HEK293 (cell line): ENCODE measurements around the gene IFITM1.

Experiments used
- CTCF ChIA-PET: fragments of 350-600 bp; formaldehyde crosslinking; extraction: SDS; loops from one replicate; lab custom pipeline; 2021; ENCODE audit warnings: antibody characterized with exemption; lab: Yijun Ruan, JAX
- POLR2A ChIA-PET: fragments of 300-600 bp; formaldehyde crosslinking; extraction: SDS; loops from one replicate; lab custom pipeline; 2020; ENCODE audit warnings: antibody characterized with exemption, inconsistent platforms; lab: Yijun Ruan, JAX
- H3K27ac ChIP-seq: fragments of 200-500 bp; sonication (Bioruptor generic); 2 replicates; pipeline ENCODE4 v1.5.1; 2014; ENCODE audit warnings: low read depth, low read length, control low read depth, inconsistent platforms; ENCODE audit errors: extremely low read depth
- H3K36me3 ChIP-seq, 2 experiments: fragments of 200-500 bp in 1 of 2; sonication (Bioruptor generic) in 1 of 2; 1 replicate in 1 of 2; 2 replicates in 1 of 2; pipeline ENCODE4 v1.5.1; 2014 to 2017; ENCODE audit warnings: inconsistent platforms in 2 of 2, low read length in 2 of 2; ENCODE audit not compliant: control insufficient read depth in 2 of 2, insufficient read depth in 1 of 2
- H3K4me1 ChIP-seq: fragments of 200-500 bp; sonication (Bioruptor generic); 2 replicates; pipeline ENCODE4 v1.5.1; 2014; ENCODE audit warnings: mild to moderate bottlenecking, low read length, inconsistent platforms; ENCODE audit not compliant: control insufficient read depth, insufficient read depth
- H3K4me3 ChIP-seq: 2 replicates; pipeline ENCODE4 v1.5.1; 2011; ENCODE audit warnings: low read depth, mild to moderate bottlenecking, control low read depth, low read length, moderate library complexity
- H3K9me3 ChIP-seq: fragments of 200-500 bp; sonication (Bioruptor generic); 2 replicates; pipeline ENCODE4 v1.5.1; 2014; ENCODE audit warnings: low read depth, low read length, inconsistent platforms; ENCODE audit not compliant: control insufficient read depth, insufficient read depth
- GFI1B ChIP-seq: fragments of 450-650 bp; formaldehyde crosslinking; IDR thresholded peaks from 2 replicates; pipeline ENCODE4 v1.5.1; 2016; ENCODE audit warnings: missing biosample characterization, missing genetic modification characterization
- KLF7 ChIP-seq: fragments of 450-650 bp; formaldehyde crosslinking; IDR thresholded peaks from 2 replicates; pipeline ENCODE4 v1.5.1; 2016; ENCODE audit warnings: missing biosample characterization, missing genetic modification characterization, borderline replicate concordance
- MYNN ChIP-seq: fragments of 450-650 bp; formaldehyde crosslinking; IDR thresholded peaks from 2 replicates; pipeline ENCODE4 v1.5.1; 2016; ENCODE audit warnings: missing biosample characterization, missing genetic modification characterization, borderline replicate concordance
- PATZ1 ChIP-seq: fragments of 450-650 bp; formaldehyde crosslinking; IDR thresholded peaks from 2 replicates; pipeline ENCODE4 v1.5.1; 2016; ENCODE audit warnings: missing biosample characterization, missing genetic modification characterization
- REST ChIP-seq: fragments of 450-650 bp; formaldehyde crosslinking; IDR thresholded peaks from 2 replicates; pipeline ENCODE4 v1.5.1; 2016; ENCODE audit warnings: missing biosample characterization, missing genetic modification characterization
- SP3 ChIP-seq: fragments of 450-650 bp; formaldehyde crosslinking; IDR thresholded peaks from 2 replicates; pipeline ENCODE4 v1.5.1; 2016; ENCODE audit warnings: missing biosample characterization, missing genetic modification characterization
- WT1 ChIP-seq: fragments of 450-650 bp; formaldehyde crosslinking; IDR thresholded peaks from 2 replicates; pipeline ENCODE4 v1.5.1; 2016; ENCODE audit warnings: missing biosample characterization, missing genetic modification characterization
- ZBTB49 ChIP-seq: fragments of 450-650 bp; formaldehyde crosslinking; IDR thresholded peaks from 2 replicates; pipeline ENCODE4 v1.5.1; 2016; ENCODE audit warnings: missing biosample characterization, missing genetic modification characterization, low read depth
- ZBTB6 ChIP-seq: fragments of 450-650 bp; formaldehyde crosslinking; IDR thresholded peaks from 2 replicates; pipeline ENCODE4 v1.5.1; 2017; ENCODE audit warnings: missing biosample characterization, missing genetic modification characterization
- ZNF2 ChIP-seq: fragments of 450-650 bp; formaldehyde crosslinking; IDR thresholded peaks from 2 replicates; pipeline ENCODE4 v1.5.1; 2016; ENCODE audit warnings: missing biosample characterization, missing genetic modification characterization
- ZNF202 ChIP-seq: fragments of 450-650 bp; formaldehyde crosslinking; IDR thresholded peaks from 2 replicates; pipeline ENCODE4 v1.5.1; 2016; ENCODE audit warnings: missing biosample characterization, missing genetic modification characterization, borderline replicate concordance
- ZNF664 ChIP-seq: fragments of 450-650 bp; formaldehyde crosslinking; IDR thresholded peaks from 2 replicates; pipeline ENCODE4 v1.5.1; 2016; ENCODE audit warnings: missing biosample characterization, missing genetic modification characterization
- ZNF747 ChIP-seq: fragments of 450-650 bp; formaldehyde crosslinking; IDR thresholded peaks from 2 replicates; pipeline ENCODE4 v1.5.1; 2016; ENCODE audit warnings: missing biosample characterization, missing genetic modification characterization
- TF ChIP-seq, protein P1 (sequence below): fragments of 450-650 bp; formaldehyde crosslinking; IDR thresholded peaks from 2 replicates; pipeline ENCODE4 v1.5.1; 2016; ENCODE audit warnings: missing biosample characterization, missing genetic modification characterization

Gene IFITM1

GRCh38 chr11:315516-315994 lies 1.7 kb downstream of the IFITM1 start:
- TF ChIP-seq ZBTB6 (tag by site-specific recombination) (no peak), PATZ1 (tag by site-specific recombination) (no peak), ZNF202 (tag by site-specific recombination) (no peak), WT1 (no peak), MYNN (tag by site-specific recombination) (no peak), REST (tag by site-specific recombination) (no peak)
- TF ChIP-seq, protein P1, sequence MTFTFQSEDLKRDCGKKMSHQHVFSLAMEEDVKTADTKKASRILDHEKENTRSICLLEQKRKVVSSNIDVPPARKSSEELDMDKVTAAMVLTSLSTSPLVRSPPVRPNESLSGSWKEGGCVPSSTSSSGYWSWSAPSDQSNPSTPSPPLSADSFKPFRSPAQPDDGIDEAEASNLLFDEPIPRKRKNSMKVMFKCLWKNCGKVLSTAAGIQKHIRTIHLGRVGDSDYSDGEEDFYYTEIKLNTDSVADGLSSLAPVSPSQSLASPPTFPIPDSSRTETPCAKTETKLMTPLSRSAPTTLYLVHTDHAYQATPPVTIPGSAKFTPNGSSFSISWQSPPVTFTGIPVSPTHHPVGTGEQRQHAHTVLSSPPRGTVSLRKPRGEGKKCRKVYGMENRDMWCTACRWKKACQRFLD (tag by site-specific recombination), result no peak
- no peaks in the 10 kb centered on the region for H3K36me3 ChIP-seq
- no peaks in the 10 kb centered on the region for H3K9me3 ChIP-seq
- no peak overlapping the region for H3K4me3 ChIP-seq
- ChIA-PET CTCF (interaction anchor here (0.6 kb wide), 1 partner anchor 45 kb away, joined by 3 read pairs; no protein-coding TSS in a partner anchor), POLR2A (no interaction called here)
- H3K27ac ChIP-seq, result no peak overlapping the region
- no peaks in the 10 kb centered on the region for H3K4me1 ChIP-seq

DNA sequence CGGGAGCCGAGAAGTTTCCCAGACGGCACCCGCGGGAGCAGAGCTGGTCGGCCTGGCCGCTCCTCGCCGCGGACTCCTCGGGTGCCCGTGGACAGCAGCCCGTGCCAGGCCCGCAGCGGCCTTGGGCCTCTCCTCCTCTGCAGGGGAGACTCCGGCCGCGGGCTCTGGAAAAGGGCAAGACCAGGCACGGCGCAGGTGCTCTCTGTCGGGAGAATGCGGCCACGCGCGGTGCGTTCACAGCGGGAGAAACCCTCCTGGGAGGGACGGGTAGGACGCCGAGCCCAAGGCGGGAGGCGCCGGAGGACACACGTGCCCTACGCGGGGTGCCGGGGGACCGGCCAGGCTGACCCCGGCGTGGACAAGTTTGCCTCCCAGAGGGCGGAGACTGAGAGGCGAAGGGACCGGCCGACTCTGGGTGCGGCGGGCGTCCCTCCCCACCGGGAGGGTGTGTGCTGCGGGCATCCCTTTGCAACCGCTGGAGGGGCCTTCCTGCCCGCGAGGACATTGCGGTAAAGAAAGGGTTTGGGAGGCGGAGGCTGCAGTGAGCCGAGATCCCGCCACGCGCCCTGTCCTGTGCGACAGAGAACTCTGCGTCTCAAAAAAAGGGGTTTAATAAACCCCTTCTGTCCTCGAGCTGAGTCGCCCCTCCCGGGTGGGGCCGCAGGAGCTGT lies 2.3 kb downstream of the IFITM1 start:
- CTCF ChIA-PET, result interaction anchor here (0.6 to 1.5 kb wide), 3 partner anchors 13 to 44 kb away, joined by 3 to 6 read pairs (median 4); no protein-coding TSS in a partner anchor
- Histone ChIP-seq H3K27ac (no peak overlapping the region), H3K4me1 (no peaks in the 10 kb centered on the region)
- TF ChIP-seq ZNF2 (tag by site-specific recombination), result no peak
- no peak for TF ChIP-seq ZBTB49 (tag by site-specific recombination)
- TF ChIP-seq ZNF747 (tag by site-specific recombination), result no peak
- no peak for TF ChIP-seq KLF7 (tag by site-specific recombination)
- TF ChIP-seq GFI1B, result no peak
- TF ChIP-seq PATZ1 (tag by site-specific recombination), result no peak
- no peak for TF ChIP-seq SP3 (tag by site-specific recombination)
- no peak for TF ChIP-seq ZNF664 (tag by site-specific recombination)
- TF ChIP-seq, all 188 proteins: peak for 0
- Histone ChIP-seq H3K4me3 (no peak overlapping the region), H3K9me3 (no peaks in the 10 kb centered on the region), H3K36me3 (no peaks in the 10 kb centered on the region)
- POLR2A ChIA-PET, result no interaction called here
